ENCODE results near the gene LUZP1. TPM values are rescaled to one million over a fixed set of nuclear protein-coding genes. Genes with fewer than 3 reads are reported as not detected.

LUZP1 gene
- total RNA-seq, 1 donor from 2014 or later: 47.4 TPM

DNA sequence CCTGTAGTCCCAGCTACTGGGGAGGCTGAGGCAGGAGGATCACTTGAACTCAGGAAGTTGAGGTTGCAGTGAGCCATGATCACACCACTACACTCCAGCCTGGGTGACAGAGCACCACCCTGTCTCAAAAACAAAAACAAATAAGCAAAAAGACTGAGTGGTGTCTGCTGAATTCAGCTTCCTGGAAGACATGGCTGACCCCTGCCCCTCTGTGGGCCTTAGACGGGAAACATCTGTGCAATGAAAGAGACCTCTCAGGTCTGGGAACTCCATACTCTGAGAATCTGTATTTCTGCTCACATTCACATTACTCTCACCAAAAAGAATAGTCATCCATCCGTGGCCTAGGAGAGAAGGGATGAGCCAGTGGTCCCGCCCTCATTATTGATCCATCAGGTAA is 46.6 kb upstream of the LUZP1 start:
- no peak overlapping the region for H3K4me3 Mint-ChIP-seq (ENCODE audit: unreplicated experiment)
- TF ChIP-seq, protein P1, sequence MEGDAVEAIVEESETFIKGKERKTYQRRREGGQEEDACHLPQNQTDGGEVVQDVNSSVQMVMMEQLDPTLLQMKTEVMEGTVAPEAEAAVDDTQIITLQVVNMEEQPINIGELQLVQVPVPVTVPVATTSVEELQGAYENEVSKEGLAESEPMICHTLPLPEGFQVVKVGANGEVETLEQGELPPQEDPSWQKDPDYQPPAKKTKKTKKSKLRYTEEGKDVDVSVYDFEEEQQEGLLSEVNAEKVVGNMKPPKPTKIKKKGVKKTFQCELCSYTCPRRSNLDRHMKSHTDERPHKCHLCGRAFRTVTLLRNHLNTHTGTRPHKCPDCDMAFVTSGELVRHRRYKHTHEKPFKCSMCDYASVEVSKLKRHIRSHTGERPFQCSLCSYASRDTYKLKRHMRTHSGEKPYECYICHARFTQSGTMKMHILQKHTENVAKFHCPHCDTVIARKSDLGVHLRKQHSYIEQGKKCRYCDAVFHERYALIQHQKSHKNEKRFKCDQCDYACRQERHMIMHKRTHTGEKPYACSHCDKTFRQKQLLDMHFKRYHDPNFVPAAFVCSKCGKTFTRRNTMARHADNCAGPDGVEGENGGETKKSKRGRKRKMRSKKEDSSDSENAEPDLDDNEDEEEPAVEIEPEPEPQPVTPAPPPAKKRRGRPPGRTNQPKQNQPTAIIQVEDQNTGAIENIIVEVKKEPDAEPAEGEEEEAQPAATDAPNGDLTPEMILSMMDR (IDR thresholded peaks at IDR 0.05): no peak
- no peak overlapping the region for H3K27ac Mint-ChIP-seq (ENCODE audit: unreplicated experiment)
- H3K9me3 Mint-ChIP-seq (ENCODE audit: unreplicated experiment): no peaks in the 10 kb centered on the region
- no peak for DNase-seq (ENCODE audit: extremely low spot score, unreplicated experiment)
- peaks cover 2% of the 10 kb centered on the region for H3K36me3 Mint-ChIP-seq (ENCODE audit: unreplicated experiment)
- peaks cover 3% of the 10 kb centered on the region for H3K27me3 Mint-ChIP-seq (ENCODE audit: unreplicated experiment)
- peaks cover 13% of the 10 kb centered on the region for H3K4me1 Mint-ChIP-seq (ENCODE audit: unreplicated experiment)

DNA sequence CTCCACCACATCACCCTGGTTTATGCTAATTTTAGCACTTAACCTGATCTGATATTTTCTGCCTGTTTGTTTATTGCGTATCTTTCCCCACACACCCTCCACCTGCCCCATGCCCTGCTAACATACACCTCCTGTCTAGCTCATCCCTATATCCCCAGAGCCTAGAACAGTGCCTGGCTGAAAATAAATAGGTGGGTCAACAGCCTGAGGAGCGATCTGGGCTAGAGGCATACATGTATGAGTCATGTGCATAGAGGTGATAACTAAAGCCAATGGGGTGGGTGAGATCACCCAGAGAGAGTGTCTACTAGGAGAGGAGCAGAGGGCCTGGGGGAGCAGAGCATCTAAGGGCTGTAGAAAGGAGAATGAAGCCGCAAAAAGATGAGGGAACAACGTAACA is 46.0 kb upstream of the LUZP1 start:
- no peak for DNase-seq (ENCODE audit: extremely low spot score, unreplicated experiment)
- H3K27ac Mint-ChIP-seq (ENCODE audit: unreplicated experiment): no peak overlapping the region
- no peak overlapping the region for H3K4me3 Mint-ChIP-seq (ENCODE audit: unreplicated experiment)
- H3K4me1 Mint-ChIP-seq (ENCODE audit: unreplicated experiment): peaks cover 13% of the 10 kb centered on the region
- peaks cover 2% of the 10 kb centered on the region for H3K36me3 Mint-ChIP-seq (ENCODE audit: unreplicated experiment)
- TF ChIP-seq, protein P1 (IDR thresholded peaks at IDR 0.05): no peak
- H3K27me3 Mint-ChIP-seq (ENCODE audit: unreplicated experiment): peaks cover 3% of the 10 kb centered on the region
- H3K9me3 Mint-ChIP-seq (ENCODE audit: unreplicated experiment): no peaks in the 10 kb centered on the region

DNA sequence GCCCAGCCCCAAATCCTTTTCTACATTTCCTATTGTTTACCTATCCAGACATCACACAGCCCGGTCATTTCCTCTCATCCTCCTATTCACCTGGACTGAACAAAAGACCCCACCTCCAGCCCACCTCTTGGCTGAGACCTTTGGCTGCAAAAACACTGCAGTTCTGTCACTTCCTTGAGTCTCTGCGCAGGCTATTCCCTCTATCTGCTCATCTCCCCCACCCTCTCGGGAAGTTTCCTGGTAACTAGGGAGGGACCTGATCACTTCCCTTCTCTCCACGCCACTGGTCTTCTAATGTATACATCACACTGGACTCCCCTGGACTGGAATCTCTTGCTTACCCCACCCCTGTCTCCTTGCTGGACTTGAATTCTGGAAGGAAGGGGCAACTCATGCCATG is 43.3 kb upstream of the LUZP1 start:
- no peak for DNase-seq (ENCODE audit: extremely low spot score, unreplicated experiment)
- H3K4me3 Mint-ChIP-seq (ENCODE audit: unreplicated experiment): no peak overlapping the region
- no peaks in the 10 kb centered on the region for H3K9me3 Mint-ChIP-seq (ENCODE audit: unreplicated experiment)
- no peak overlapping the region for H3K27ac Mint-ChIP-seq (ENCODE audit: unreplicated experiment)
- no peaks in the 10 kb centered on the region for H3K27me3 Mint-ChIP-seq (ENCODE audit: unreplicated experiment)
- peaks cover 2% of the 10 kb centered on the region for H3K36me3 Mint-ChIP-seq (ENCODE audit: unreplicated experiment)
- TF ChIP-seq, protein P1 (IDR thresholded peaks at IDR 0.05): no peak
- H3K4me1 Mint-ChIP-seq (ENCODE audit: unreplicated experiment): peaks cover 13% of the 10 kb centered on the region

DNA sequence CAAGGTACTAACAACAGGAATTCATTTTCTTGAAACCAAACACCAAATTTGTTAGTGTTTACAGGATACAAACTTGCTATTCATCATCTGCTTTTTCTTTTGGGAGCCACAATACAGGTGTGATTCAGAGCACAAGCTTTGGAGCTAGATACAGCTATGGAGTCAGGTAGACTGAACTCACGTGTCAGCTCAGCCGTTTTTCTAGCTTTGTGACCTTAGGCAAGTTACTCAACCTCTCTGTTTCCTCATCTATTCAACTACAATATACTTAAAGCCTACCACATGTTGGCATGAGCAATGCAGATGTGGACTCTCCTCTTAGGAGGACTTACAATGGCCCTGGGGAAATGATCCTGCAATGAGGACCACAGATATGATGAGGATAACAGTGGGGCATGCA is 42.3 kb upstream of the LUZP1 start:
- peaks cover 2% of the 10 kb centered on the region for H3K36me3 Mint-ChIP-seq (ENCODE audit: unreplicated experiment)
- no peak for DNase-seq (ENCODE audit: extremely low spot score, unreplicated experiment)
- H3K4me1 Mint-ChIP-seq (ENCODE audit: unreplicated experiment): peaks cover 8% of the 10 kb centered on the region
- H3K9me3 Mint-ChIP-seq (ENCODE audit: unreplicated experiment): no peaks in the 10 kb centered on the region
- no peaks in the 10 kb centered on the region for H3K27me3 Mint-ChIP-seq (ENCODE audit: unreplicated experiment)
- no peak overlapping the region for H3K27ac Mint-ChIP-seq (ENCODE audit: unreplicated experiment)
- no peak overlapping the region for H3K4me3 Mint-ChIP-seq (ENCODE audit: unreplicated experiment)
- TF ChIP-seq, protein P1 (IDR thresholded peaks at IDR 0.05): no peak

DNA sequence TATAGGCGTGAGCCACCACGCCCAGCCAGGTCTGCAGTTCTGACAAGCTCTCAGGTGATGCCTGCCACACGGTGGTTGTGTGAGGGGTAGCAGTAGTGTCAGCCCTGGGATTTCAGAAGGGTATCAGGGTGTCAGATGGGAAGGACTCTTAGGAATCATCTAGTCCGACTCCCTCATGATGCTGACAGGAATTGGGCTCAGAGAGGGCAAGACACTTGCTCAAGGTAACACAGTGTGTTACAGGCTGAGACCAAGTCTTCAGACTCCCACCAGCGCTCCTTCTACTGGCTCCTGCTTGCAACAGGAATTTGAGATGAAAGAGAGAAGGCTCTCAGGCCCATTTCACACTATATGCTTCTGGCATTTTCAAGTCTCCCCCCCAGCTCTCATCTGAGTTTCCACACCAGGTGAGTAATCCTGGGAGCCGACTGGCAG is 41.7 kb upstream of the LUZP1 start:
- no peak overlapping the region for H3K27ac Mint-ChIP-seq (ENCODE audit: unreplicated experiment)
- TF ChIP-seq, protein P1 (IDR thresholded peaks at IDR 0.05): peak; percentile 19
- peaks cover 5% of the 10 kb centered on the region for H3K4me1 Mint-ChIP-seq (ENCODE audit: unreplicated experiment)
- no peaks in the 10 kb centered on the region for H3K27me3 Mint-ChIP-seq (ENCODE audit: unreplicated experiment)
- DNase-seq (ENCODE audit: extremely low spot score, unreplicated experiment): no peak
- peaks cover 4% of the 10 kb centered on the region for H3K36me3 Mint-ChIP-seq (ENCODE audit: unreplicated experiment)
- H3K9me3 Mint-ChIP-seq (ENCODE audit: unreplicated experiment): no peaks in the 10 kb centered on the region
- H3K4me3 Mint-ChIP-seq (ENCODE audit: unreplicated experiment): no peak overlapping the region
